HepG2 (cell line): ENCODE measurements around the gene OR1N2.

Source experiments
- CCAR2 ChIP-seq: fragments of 200-400 bp; formaldehyde crosslinking; optimal IDR thresholded peaks from 2 replicates; pipeline ENCODE3; 2018; ENCODE audit warnings: low read depth, mild to moderate bottlenecking, low read length, moderate library complexity
- CTCF ChIP-seq: sonication (generic); formaldehyde crosslinking; IDR thresholded peaks from 2 replicates; pipeline ENCODE4 v1.5.0; 2020; ENCODE audit warnings: mild to moderate bottlenecking, missing genetic modification reagents, moderate library complexity
- RELA ChIP-seq: sonication (generic); formaldehyde crosslinking; IDR thresholded peaks from 2 replicates; pipeline ENCODE4 v1.4.0; 2020; ENCODE audit warnings: missing genetic modification reagents
- TCF7 ChIP-seq: sonication (generic); IDR thresholded peaks from 2 replicates; pipeline ENCODE4 v1.6.1; 2016; ENCODE audit warnings: antibody characterized with exemption, low read depth
- TGIF2 ChIP-seq: IDR thresholded peaks from 2 replicates; pipeline ENCODE4 v1.6.1; 2016; ENCODE audit warnings: control low read depth, missing compliant biosample characterization
- XRCC5 ChIP-seq: fragments of 200-400 bp; formaldehyde crosslinking; optimal IDR thresholded peaks from 2 replicates; pipeline ENCODE3; 2017; ENCODE audit warnings: mild to moderate bottlenecking, low read length
- ZNF644 ChIP-seq: IDR thresholded peaks from 2 replicates; pipeline ENCODE4 v1.6.1; 2016; ENCODE audit warnings: low read depth
- TF ChIP-seq, protein P1 (sequence below): sonication (generic); formaldehyde crosslinking; IDR thresholded peaks from 2 replicates; pipeline ENCODE4 v1.8.1; 2022; ENCODE audit warnings: mild to moderate bottlenecking, missing genetic modification reagents
- TF ChIP-seq, protein P2 (sequence below), 2 experiments: IDR thresholded peaks; 2 replicates each; pipeline ENCODE4 v1.6.1; 2011 to 2012; ENCODE audit warnings: low read length in 2 of 2, borderline replicate concordance in 1 of 2, low read depth in 1 of 2, mild to moderate bottlenecking in 1 of 2, moderate library complexity in 1 of 2
- TF ChIP-seq, protein P3 (sequence below): sonication (generic); formaldehyde crosslinking; IDR thresholded peaks from 2 replicates; pipeline ENCODE4 v1.9.0; 2021; ENCODE audit warnings: mild to moderate bottlenecking, missing genetic modification reagents

- TF ChIP-seq, protein P1, sequence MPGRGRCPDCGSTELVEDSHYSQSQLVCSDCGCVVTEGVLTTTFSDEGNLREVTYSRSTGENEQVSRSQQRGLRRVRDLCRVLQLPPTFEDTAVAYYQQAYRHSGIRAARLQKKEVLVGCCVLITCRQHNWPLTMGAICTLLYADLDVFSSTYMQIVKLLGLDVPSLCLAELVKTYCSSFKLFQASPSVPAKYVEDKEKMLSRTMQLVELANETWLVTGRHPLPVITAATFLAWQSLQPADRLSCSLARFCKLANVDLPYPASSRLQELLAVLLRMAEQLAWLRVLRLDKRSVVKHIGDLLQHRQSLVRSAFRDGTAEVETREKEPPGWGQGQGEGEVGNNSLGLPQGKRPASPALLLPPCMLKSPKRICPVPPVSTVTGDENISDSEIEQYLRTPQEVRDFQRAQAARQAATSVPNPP = no peak
- TF ChIP-seq CTCF (CRISPR knock-in tag) (no peak), ZNF644 (CRISPR knock-in tag) (no peak), TGIF2 (no peak), XRCC5 (no peak), CCAR2 (no peak), RELA (CRISPR knock-in tag) (no peak), TCF7 (no peak)
- TF ChIP-seq, protein P2, sequence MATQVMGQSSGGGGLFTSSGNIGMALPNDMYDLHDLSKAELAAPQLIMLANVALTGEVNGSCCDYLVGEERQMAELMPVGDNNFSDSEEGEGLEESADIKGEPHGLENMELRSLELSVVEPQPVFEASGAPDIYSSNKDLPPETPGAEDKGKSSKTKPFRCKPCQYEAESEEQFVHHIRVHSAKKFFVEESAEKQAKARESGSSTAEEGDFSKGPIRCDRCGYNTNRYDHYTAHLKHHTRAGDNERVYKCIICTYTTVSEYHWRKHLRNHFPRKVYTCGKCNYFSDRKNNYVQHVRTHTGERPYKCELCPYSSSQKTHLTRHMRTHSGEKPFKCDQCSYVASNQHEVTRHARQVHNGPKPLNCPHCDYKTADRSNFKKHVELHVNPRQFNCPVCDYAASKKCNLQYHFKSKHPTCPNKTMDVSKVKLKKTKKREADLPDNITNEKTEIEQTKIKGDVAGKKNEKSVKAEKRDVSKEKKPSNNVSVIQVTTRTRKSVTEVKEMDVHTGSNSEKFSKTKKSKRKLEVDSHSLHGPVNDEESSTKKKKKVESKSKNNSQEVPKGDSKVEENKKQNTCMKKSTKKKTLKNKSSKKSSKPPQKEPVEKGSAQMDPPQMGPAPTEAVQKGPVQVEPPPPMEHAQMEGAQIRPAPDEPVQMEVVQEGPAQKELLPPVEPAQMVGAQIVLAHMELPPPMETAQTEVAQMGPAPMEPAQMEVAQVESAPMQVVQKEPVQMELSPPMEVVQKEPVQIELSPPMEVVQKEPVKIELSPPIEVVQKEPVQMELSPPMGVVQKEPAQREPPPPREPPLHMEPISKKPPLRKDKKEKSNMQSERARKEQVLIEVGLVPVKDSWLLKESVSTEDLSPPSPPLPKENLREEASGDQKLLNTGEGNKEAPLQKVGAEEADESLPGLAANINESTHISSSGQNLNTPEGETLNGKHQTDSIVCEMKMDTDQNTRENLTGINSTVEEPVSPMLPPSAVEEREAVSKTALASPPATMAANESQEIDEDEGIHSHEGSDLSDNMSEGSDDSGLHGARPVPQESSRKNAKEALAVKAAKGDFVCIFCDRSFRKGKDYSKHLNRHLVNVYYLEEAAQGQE (IDR thresholded peaks at IDR 0.05; ENCODE audit: borderline replicate concordance in 1 of 2, low read depth in 1 of 2, low read length in 2 of 2) = no peak
- TF ChIP-seq, protein P3, sequence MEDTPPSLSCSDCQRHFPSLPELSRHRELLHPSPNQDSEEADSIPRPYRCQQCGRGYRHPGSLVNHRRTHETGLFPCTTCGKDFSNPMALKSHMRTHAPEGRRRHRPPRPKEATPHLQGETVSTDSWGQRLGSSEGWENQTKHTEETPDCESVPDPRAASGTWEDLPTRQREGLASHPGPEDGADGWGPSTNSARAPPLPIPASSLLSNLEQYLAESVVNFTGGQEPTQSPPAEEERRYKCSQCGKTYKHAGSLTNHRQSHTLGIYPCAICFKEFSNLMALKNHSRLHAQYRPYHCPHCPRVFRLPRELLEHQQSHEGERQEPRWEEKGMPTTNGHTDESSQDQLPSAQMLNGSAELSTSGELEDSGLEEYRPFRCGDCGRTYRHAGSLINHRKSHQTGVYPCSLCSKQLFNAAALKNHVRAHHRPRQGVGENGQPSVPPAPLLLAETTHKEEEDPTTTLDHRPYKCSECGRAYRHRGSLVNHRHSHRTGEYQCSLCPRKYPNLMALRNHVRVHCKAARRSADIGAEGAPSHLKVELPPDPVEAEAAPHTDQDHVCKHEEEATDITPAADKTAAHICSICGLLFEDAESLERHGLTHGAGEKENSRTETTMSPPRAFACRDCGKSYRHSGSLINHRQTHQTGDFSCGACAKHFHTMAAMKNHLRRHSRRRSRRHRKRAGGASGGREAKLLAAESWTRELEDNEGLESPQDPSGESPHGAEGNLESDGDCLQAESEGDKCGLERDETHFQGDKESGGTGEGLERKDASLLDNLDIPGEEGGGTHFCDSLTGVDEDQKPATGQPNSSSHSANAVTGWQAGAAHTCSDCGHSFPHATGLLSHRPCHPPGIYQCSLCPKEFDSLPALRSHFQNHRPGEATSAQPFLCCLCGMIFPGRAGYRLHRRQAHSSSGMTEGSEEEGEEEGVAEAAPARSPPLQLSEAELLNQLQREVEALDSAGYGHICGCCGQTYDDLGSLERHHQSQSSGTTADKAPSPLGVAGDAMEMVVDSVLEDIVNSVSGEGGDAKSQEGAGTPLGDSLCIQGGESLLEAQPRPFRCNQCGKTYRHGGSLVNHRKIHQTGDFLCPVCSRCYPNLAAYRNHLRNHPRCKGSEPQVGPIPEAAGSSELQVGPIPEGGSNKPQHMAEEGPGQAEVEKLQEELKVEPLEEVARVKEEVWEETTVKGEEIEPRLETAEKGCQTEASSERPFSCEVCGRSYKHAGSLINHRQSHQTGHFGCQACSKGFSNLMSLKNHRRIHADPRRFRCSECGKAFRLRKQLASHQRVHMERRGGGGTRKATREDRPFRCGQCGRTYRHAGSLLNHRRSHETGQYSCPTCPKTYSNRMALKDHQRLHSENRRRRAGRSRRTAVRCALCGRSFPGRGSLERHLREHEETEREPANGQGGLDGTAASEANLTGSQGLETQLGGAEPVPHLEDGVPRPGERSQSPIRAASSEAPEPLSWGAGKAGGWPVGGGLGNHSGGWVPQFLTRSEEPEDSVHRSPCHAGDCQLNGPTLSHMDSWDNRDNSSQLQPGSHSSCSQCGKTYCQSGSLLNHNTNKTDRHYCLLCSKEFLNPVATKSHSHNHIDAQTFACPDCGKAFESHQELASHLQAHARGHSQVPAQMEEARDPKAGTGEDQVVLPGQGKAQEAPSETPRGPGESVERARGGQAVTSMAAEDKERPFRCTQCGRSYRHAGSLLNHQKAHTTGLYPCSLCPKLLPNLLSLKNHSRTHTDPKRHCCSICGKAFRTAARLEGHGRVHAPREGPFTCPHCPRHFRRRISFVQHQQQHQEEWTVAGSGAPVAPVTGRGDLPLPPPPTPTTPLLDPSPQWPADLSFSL (CRISPR knock-in tag) = no peak
Observed at GRCh38 chr9:122551371-122551770, 1.5 kb upstream of the OR1N2 start.
